ENCODE data around the gene KIAA0586. TPM values are rescaled to one million over a fixed set of nuclear protein-coding genes. Genes with fewer than 3 reads are reported as not detected.

The KIAA0586 gene
- total and polyA plus RNA-seq, 8 donors = 3.9 to 12.4 (median 5.4) TPM

GRCh38 chr14:58549105-58549757 lies 121.7 kb downstream of the KIAA0586 start:
- no peak for TF ChIP-seq CTCF (IDR thresholded peaks at IDR 0.05)

GRCh38 chr14:58553959-58554358 lies 126.4 kb downstream of the KIAA0586 start:
- Histone ChIP-seq H3K4me1 (peaks cover 0 to 2% (median 0%) of the 10 kb centered on the region in 3 donors), H3K4me3 (no peak overlapping the region), H3K36me3 (no peaks in the 10 kb centered on the region), H3K27me3 (no peaks in the 10 kb centered on the region), H3K9me3 (no peaks in the 10 kb centered on the region), H3K27ac (no peak overlapping the region)
- intact Hi-C loops (cut with DNase I) = no loop called here
- TF ChIP-seq CTCF (IDR thresholded peaks at IDR 0.05) = no peak
- FAIRE-seq (no peak), DNase-seq (no peak), ATAC-seq (no peak)
- 89 to 97% methylated on average over 3 of the region's 3 CpGs for WGBS, 2 donors

More at GRCh38 chr14:58549105-58549757, 121.7 kb downstream of the KIAA0586 start:
- no peak overlapping the region for H3K4me3 ChIP-seq
- H3K36me3 ChIP-seq = no peaks in the 10 kb centered on the region
- H3K9me3 ChIP-seq = no peaks in the 10 kb centered on the region
- no peak overlapping the region for H3K27ac ChIP-seq
- intact Hi-C loops (cut with DNase I) = no loop called here
- H3K4me1 ChIP-seq = peaks cover 0 to 3% (median 0%) of the 10 kb centered on the region in 3 donors
- H3K27me3 ChIP-seq = no peaks in the 10 kb centered on the region
- ATAC-seq (peak in 2 of 4 donors; percentile 49 to 50), FAIRE-seq (no peak), DNase-seq (no peak)
- whole genome bisulfite sequencing, 2 donors = 32 to 42% methylated on average over 1 of the region's 1 CpG

- Histone ChIP-seq H3K9me3 (no peaks in the 10 kb centered on the region), H3K27me3 (no peaks in the 10 kb centered on the region), H3K4me3 (no peak overlapping the region), H3K27ac (no peak overlapping the region), H3K4me1 (no peaks in the 10 kb centered on the region), H3K36me3 (no peaks in the 10 kb centered on the region)
- no peak for FAIRE-seq
- intact Hi-C loops (cut with DNase I) = no loop called here
- DNase-seq = no peak
- ATAC-seq = no peak
- no peak for TF ChIP-seq CTCF (IDR thresholded peaks at IDR 0.05)
Measured at GRCh38 chr14:58555647-58556046, 128.1 kb downstream of the KIAA0586 start.

- TF ChIP-seq CTCF (IDR thresholded peaks at IDR 0.05) = no peak
- Histone ChIP-seq H3K9me3 (no peaks in the 10 kb centered on the region), H3K36me3 (no peaks in the 10 kb centered on the region), H3K4me1 (no peaks in the 10 kb centered on the region), H3K27me3 (no peaks in the 10 kb centered on the region), H3K27ac (no peak overlapping the region), H3K4me3 (no peak overlapping the region)
- 85 to 89% methylated on average over 4 of the region's 4 CpGs for WGBS, 2 donors
- ATAC-seq (no peak), FAIRE-seq (no peak), DNase-seq (no peak)
- intact Hi-C loops (cut with DNase I) = no loop called here
Measured at GRCh38 chr14:58557242-58557641, 129.7 kb downstream of the KIAA0586 start.

GRCh38 chr14:58560208-58560607 lies 132.7 kb downstream of the KIAA0586 start:
- intact Hi-C loops (cut with DNase I) = no loop called here
- no peak overlapping the region for H3K27ac ChIP-seq
- 51 to 53% methylated on average over 3 of the region's 3 CpGs for WGBS, 2 donors
- H3K36me3 ChIP-seq = no peaks in the 10 kb centered on the region
- H3K4me1 ChIP-seq = no peaks in the 10 kb centered on the region
- H3K9me3 ChIP-seq = no peaks in the 10 kb centered on the region
- ATAC-seq (no peak), DNase-seq (no peak), FAIRE-seq (no peak)
- no peak overlapping the region for H3K4me3 ChIP-seq
- H3K27me3 ChIP-seq = no peaks in the 10 kb centered on the region
- TF ChIP-seq CTCF (IDR thresholded peaks at IDR 0.05) = no peak
